Dermis microvascular lymphatic vessel endothelial cell (primary cell): ENCODE measurements around the gene GFRA4. TPM values are rescaled to one million over a fixed set of nuclear protein-coding genes. Genes with fewer than 3 reads are reported as not detected.
A peak's percentile ranks its signal among the peaks of the same experiment; 100 is the strongest.

ENCODE experiments used
- DNase-seq, 2 donors: peaks; one replicate each; pipeline versions ENCODE4 v3.0.0 to v3.0.0-alpha.2; 2010; ENCODE audit warnings: low read depth in 2 of 2
- total RNA-seq: library from RNA; depleted of rRNA; stranded (reverse); fragments of >200 nt; gene quantifications from 2 replicates; pipeline ENCODE4 v1.2.1, GENCODE V29; 2014

The GFRA4 gene, protein sequence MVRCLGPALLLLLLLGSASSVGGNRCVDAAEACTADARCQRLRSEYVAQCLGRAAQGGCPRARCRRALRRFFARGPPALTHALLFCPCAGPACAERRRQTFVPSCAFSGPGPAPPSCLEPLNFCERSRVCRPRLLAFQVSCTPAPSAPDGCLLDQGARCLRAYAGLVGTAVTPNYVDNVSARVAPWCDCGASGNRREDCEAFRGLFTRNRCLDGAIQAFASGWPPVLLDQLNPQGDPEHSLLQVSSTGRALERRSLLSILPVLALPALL
- not detected in 2 replicates for total RNA-seq

DNA sequence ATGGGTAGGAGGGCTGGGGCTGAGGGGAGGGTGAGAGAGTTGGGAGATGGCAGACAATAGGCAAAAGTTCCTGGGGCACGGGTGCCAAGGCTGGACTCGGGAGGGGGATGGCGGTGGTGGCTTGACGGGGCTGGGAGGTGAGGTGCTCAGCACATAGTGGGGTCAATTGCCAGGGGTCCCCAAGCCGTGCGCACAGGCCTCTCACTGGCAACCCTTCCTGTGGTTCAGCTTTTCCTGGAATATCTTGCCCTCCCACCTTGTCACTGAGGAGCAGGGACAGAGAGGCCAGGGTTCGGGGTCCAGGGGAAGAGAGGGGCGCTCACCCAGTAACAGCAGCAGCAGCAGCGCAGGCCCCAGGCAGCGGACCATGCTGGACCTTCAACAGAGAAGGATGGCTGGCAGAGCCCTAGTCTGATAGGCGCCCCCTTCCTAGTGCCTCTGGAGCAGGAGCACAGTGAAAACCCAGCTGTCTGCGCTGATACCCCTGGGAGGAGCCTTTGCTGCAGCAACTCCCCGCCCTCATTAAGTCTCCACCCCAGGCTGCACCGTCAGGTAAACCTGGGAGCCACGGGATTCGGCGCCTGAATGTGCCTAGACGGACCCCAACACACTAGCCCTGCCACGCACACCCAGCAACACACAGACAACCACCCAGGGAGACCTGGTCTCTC, at the start of gene GFRA4:
Gene GFRA4, minus strand, starts transcription at position 369 of the 671 bp plus-strand sequence. Its CDS starts 0 bp downstream, at position 369.
- DNase-seq = no peak

DNA sequence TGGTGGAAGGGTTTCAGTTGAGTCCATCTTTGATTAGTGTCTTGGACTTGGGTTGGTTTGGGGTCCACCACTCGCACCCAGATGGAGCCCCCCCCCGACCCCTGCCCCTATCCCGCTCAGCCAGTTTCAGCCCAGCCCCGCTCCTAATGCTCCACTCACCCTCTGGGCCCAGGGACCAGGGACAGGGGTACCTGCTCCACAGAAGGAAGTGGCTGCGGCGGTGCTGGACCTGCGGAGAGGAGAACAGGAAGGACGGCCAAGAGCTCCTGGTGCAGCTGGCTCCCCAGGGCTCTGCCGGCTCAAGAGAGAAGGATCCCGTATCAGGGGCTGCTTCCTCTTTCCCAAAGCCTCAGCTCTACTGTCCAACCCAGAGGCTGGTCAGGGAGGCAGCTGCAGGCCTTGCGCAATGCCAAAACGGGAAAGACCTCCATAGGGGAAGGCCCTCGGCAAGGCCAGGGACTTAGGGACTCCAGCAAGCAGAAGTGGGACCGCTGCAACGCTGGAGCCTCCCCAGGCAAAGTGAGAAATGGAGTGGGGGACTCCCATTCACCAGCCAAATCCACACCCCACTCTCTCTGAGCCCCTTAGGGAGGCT, 49.2 kb upstream of the GFRA4 start, which contains the start of gene SIGLEC1:
Gene SIGLEC1, minus strand, starts transcription at position 322 of the 595 bp plus-strand sequence. CDS start 5,472 bp downstream, outside the sequence.
- DNase-seq = no peak

DNA sequence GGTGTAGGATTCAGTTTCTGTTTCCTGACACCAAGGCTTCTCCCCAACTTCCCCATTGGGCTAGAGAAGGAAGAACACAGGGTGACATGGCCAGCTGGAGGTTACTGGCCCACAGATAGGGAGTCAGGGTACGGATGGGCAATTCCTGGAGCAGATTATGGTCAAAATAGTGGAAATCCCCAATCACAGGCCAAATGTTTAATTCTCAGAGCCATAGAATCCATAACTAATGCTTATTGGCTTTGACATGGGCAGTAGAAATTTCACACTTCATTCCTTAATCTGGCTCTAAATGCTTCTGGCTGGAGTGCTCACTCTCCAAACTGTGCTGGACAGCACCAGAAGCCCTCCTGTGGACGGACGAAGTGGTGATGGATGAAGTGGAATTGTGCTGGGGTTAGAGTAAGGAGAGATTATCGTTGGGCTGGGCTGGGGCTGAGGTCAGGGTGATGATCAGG, 48.3 kb upstream of the GFRA4 start:
- no peak for DNase-seq

DNA sequence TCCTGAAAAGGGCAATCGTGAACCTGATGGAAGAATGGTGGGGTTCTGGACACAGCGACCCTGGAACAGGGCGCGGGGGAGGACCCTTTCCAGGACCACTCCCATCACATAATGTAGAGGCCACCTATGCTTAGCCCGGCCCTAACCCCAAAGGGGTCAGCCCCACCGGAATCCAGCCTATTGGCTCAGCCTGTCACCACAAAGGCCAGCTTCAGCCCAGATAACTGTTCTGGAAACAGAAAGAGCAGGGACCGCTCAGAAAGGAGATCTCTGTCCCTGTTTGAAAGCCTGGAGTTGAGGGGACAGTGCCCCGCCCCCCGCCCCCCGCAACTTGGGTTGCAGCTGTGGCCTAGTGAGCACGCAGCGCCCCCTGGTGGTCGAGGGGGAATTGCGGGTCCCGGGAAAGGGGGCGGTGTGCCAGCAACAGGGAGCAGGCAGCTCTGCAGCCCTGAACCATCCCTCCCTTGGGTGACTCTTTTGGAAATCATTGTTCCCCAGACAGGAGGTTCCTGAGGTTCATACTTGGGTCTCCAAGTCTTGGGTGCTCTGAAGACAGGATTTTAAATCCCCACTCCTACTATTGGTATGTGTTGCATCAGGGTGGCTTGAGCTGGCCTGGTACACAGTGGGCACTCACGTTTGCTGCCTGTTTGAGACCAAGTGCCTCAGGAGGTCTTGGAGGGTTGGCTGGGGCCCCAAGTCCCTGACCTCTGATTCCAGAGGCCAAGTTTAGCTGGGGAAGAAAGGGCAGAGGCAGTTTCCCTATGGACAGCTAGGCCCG, 47.7 kb upstream of the GFRA4 start:
- DNase-seq = peak in 1 of 2 donors; percentile 54

DNA sequence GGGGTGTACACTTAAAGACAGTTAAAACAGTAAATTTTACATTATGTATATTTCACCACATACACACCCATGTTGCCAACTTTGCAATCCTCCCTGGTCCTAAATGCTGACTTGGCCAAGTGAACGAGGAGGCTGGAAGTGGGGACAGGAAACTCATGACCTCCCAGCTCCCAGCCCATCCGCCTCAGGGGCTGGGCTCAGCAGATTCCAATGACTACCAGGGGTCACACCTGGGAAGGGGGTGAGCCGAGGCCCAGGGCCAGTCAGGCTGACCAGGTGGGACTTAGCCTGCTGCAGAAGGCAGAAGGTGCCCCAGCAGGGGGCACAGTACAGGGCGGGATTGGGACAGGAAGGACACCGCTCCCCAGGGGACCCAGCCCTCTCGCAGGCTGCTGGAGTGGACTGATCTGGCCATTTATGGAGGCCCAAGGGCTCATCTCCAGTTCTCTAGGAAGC, 46.8 kb upstream of the GFRA4 start:
- DNase-seq = no peak

DNA sequence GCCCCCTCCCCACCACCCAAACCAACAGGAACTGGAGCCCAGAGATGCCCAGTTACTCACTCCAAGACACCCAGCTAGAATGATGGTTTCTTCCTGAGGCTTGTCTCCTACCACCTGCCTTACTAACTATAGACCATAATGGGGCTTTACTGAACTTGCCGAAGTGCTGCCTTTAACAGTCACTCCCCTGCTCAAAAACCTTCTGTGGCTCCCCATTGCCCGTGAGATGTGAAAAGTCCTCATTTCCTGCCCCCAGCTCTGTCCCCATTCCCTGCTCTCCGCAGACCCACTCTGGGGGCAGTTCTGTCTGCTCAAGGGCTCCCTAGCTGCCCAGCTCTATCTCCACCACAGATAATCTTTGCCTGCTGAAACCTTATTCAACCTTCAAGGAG, 44.3 kb upstream of the GFRA4 start:
- no peak for DNase-seq

DNA sequence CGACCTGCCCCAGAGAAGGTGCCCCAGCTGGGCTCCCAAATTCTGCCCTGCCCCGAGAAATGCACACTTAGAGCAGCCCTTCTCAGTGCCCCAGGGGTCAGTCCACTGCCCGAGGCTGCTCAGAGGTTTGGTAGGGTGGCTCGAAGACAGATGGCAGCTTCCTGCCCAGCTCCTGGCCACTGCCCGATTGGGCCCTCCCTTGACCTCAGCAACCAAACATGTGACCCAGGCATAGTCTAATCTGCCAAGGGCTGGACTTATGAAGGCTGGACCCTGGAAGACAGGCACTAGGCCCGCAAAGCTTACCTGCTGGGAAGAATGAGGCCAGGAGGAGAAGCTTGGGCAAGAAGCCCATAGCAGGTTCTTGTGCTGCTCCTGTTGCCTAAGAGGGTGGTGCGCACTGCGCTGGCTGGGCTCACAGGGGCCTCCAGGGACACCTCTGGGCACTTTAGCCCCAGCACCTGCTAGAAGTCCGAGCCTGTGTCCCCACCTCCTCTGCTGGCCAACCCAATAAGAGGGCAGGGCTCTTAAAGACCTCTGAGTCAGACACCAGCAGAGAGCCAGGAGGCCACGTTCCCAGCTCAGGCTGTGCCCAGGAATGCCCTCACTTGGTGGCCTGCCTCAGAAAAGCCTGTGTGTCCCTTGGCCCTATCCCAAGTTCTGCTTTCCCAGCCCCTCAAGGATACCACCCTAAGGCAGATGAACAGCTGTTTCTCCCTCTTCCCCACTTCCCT, 43.7 kb upstream of the GFRA4 start:
- DNase-seq = no peak

DNA sequence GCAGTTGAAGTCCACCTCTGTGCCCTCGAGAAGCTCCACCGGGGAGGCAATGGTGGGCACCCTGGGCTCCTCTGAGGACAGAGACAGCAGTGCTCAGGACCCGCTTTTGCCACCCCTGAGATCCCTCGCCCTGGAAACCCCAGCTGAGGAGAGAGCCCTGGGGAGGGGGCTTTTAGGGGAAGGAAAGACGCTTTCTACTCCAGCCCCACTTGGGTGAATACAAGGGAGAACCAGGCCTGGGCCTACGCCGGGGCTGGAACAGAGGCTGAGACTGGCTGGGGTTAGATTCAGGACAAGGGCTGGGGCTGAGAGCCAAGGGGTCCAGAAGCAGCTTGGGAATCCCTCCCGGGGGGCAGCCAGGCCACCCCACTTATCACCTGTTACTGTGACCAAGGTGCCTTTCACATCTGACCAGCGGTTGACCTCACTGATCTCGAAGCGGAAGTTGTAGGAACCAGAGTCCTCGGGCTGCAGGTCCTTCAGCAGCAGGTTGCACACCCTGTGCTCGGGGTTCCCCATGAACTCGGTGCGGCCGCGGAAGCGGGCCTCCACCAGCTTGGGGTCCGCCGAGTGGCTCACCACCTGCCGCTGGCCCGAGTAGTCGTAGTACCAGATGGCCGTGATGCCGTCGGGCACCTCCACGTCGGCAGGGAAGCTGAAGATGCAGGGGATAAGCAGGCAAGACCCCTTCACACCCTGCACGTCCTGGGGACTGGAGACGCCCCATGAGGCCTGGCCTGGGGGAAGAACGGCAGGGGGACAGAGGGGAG, 43.0 kb upstream of the GFRA4 start:
- no peak for DNase-seq

DNA sequence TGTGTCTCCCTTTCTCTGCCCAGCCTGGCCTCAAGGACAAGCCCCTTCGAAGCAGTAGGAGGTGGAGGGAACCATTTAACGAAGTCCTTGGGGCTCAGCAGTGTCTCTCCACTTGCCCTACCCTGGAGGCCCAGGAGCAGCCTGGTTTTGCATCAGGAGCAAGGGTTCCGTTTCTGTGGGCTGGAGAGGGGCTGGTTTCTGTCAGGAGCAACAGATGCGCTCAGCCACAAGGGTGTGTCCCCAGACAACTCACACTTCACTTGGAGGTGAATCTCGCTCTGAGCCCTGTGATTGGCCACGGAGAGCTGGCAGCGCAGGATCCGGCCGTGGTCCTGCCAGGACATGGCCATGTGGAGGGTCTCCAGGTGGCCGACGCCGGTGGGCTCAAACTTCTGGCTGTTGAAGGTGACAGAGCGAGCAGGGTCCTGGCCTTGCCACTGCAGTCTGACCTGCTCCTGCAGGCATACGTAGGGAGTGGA, 42.3 kb upstream of the GFRA4 start:
- DNase-seq = no peak

DNA sequence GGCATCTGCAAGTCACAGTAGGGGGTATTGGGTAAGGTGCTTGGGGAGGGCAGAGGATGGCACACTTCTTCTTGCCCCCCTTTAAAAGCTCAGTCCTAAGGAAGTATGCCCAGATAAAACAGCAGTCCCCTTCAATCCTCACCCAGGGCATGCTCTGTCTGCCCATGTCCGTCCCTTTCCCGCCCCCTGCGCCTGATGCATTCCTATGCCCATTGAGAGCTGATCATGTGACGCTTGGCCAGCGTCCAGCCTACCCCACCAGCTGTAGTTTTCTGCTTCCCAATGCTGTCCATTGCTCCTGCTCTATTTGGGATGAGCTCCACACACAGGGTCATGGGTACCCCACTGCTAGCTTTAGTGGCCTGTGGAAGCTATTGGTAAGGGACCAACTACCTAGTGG, 40.9 kb upstream of the GFRA4 start:
- DNase-seq = no peak

DNA sequence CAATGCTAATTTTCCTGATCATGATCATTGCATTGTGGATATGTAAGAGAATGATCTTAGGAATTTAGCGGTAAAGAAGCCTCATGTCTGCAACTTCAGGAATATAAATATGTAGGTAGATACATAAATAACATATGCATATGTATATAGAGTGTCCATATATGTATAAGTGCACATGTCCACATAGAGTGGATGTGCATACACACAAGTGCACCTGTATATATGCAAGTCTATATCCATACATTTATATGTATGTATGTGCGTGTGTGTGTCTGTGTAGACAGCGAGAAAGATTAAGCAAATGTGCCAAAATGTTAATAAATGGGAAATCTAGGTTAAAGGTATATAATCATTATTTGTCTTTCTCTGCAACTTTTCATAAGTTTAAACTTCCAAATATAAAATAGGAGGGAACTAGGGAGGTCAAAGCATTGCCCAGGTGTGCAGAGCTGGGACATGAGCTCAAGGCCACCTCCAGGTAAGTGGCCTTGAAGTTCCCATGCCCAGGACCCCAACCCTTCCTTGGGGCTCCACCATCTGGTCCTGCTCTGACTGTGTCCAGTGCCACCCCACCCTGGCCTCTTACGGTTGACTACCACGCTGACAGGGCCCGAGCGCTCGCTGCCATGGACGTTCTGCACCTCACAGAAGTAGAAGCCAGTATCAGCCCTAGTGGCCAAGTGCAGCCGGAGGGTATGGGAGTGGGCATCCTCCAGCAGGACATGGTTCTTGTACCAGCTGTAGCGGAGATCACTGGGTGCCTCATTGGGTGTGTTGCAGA, 39.6 kb upstream of the GFRA4 start:
- DNase-seq = no peak

DNA sequence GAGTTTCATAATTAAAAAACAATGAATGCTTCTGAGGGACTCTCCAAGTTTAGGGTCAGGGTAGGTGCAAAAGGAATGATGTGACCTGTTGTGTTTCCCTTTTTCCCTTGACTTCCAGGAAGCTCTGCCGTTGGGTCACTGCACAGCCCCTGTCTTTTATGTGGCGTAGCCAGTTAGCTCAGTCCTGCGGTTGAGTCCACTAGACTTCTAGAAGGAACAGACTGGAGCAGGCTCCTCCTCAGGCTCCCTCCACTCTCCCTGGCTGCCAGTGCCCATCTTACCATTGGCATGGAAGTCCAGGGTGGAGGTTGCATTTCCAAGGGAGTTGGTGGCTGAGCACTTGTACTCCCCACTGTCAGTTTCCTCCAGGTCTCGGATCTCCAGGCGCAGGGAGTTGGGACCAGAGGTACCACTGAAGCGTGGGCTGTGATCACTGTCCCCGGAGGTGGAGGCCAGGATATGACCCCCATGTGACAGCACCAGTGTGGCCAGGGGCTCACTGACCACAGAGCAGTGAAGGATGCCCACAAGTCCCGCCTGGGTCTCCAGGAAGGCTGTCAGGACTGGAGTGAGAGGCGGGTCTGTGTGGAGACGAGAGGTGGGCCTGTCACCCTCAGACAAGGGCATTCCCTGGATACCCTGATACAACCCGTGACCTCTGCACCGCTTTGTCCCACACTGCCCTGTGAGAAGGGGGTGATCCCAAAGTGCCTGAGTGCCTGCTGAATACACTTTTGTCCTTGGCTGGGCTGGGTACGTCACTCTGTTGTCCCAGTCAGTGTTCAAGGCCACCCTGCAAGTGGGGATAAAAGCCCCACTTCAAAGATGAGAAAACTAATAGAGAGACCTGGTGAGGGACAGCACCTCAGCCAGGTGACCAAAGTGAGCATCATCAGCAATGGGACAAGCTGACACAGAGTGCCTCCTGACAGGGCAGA, 38.1 kb upstream of the GFRA4 start:
- no peak for DNase-seq

DNA sequence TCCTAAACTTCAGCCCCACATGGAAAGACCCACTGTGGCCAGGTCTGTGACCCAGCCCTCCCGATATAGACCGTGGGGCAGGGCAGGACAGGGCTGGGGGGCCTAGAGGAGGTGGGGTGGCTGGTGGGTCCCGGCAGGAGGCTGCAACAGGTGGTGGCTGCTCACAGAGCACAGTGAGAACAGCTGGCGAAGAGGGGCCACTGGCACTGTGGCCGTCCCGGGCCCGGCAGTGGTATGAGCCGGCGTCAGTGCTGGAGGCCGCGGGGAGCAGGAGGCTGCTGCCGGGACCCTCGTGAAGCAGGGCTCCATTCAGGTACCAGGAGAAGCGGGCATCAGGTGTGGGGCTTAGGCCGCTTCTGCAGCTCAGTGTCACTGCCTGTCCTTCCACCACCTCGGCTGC, 35.8 kb upstream of the GFRA4 start:
- no peak for DNase-seq

DNA sequence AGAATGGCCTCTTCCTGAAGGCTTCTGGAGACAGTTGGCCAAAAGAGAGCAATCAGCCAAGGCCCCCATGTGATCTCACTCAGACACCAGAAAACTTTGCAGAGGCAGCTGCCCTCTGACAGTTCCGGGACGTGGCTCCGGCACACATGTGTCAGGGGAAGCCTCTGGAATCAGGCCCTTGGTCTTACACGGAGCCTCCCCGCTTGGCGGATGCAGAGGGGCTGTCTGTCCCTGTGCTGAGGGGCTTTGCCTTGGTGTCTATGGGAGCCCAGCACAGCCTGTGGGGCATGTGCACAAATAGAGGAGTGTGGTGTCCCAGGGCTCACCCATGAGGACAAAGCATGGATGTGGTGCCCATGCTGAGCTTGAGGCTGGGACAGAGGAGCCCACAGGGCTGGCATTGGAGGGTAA, 35.4 kb upstream of the GFRA4 start:
- DNase-seq = no peak

DNA sequence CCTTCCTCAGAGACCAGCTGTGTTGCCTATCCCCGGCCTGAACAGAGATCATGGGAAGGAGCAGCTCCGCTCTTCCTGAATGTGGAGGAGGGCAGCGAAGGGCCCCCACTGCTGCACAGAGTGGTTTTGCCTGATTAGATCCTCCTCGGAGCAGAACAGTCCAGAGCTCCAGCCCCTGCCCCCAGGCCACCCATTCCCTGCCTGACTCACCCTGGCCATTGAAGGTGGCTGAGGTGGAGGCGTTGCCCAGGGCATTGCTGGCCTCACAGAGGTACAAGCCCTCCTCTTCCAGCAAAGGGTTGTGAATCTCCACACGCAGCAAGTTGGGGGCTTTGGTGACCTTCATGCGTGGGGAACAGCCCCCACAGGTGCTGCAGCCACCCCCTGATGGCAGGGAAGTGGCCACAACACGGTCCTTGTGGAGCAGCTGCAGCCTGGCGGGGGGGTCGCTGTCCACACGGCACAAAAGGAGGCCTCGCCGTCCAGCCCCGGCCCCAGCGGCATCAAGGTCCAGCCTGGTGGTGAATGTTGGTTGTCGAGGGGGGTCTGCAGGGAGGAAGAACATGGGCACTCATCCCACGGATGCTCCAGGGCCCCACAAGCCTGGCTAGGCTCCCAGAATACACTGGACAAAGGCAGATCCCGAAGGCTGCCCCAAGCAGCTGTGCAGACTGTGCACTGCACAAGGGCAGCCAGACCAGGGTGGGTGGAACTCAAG, 34.5 kb upstream of the GFRA4 start:
- DNase-seq = no peak

DNA sequence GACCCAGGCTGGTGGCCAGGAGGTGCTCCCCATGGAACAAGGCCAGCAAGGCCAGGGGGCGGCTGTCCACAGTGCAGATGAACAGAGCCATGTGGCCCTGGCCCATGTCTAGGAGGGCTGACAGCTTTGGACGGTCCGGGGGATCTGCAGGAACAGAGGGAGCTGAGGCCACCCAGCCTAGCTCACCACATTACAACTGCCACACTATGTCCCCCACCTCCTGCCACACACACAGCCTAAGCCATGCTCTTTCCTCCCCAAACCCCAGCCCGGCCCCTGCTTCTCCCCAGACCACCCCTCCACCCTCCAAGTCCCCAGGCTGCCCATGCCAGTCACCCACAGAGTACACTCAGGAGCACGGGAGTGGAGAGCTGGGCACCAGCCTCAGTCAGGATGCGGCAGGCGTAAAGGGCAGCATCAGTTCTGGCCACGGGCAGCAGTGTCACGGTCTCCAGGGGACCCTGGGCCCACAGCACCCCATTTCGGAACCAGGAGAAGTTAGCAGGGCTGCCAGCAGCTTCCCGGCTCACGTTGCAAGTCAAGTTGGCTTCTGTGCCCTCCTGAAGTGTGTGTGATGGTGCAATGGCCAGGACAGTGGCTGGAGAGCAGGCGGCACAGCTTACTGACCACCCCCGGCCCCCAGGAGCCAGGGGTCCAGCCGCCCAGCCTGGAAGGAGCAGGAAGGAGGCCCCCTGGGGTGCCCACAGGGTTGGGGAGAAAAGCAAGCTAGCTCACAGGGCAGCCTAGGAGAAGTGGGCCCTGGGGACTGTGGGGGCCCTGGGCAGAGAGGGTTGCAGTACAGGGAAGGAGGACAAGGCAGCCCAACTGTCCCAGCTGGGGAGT, 33.8 kb upstream of the GFRA4 start:
- DNase-seq = no peak

DNA sequence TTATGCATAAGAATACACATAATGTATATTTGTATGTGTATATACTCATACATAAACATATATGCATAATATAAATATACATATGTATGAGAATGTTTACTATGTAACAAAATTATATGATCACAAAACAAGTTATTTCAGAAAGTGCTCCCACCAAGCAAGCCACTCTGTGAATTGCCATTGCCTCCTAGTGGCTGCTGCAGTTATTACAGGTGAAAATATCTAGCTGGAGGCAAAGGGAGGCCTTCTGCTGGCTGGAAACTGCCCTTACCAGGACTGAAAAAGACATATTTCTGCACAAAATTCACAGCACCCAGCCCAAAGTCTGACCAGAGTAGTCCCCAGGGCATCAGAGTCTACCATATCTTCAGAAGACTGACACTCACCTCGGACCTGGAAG, 33.0 kb upstream of the GFRA4 start:
- DNase-seq = no peak
